ENCODE results near the gene CDH18.

DNA sequence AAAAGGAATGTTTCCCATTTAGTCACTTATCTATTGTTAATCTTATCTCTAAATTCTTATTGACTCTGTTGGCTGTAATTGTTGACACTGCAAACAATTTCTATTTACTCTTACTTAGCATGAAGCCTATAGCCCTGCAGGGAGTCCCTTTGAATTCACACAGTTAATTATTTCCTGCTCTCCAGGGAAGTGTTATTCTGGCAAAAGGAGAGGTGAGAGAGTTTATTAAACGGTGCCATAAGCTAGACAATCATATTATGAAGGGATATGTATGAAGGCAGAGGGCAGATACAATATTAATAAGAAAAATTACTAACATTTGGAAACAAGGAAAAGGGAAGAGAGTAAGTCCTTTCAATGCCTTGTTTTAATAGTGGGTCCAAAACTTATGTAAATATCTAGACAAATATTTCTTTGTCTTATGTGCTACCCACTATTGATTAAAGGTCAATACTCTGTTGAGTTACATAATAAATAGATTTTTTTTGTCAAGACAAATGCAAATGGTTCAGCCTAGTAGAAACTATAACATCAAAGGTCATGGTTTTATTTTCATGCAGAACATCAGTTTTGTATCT lies 107.1 kb downstream of the CDH18 start:
- TF ChIP-seq, protein P1, sequence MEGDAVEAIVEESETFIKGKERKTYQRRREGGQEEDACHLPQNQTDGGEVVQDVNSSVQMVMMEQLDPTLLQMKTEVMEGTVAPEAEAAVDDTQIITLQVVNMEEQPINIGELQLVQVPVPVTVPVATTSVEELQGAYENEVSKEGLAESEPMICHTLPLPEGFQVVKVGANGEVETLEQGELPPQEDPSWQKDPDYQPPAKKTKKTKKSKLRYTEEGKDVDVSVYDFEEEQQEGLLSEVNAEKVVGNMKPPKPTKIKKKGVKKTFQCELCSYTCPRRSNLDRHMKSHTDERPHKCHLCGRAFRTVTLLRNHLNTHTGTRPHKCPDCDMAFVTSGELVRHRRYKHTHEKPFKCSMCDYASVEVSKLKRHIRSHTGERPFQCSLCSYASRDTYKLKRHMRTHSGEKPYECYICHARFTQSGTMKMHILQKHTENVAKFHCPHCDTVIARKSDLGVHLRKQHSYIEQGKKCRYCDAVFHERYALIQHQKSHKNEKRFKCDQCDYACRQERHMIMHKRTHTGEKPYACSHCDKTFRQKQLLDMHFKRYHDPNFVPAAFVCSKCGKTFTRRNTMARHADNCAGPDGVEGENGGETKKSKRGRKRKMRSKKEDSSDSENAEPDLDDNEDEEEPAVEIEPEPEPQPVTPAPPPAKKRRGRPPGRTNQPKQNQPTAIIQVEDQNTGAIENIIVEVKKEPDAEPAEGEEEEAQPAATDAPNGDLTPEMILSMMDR (conservative IDR thresholded peaks at IDR 0.05; ENCODE audit: low read length): no peak
- TF ChIP-seq EZH2phosphoT487 (IDR thresholded peaks at IDR 0.05; ENCODE audit: borderline replicate concordance): no peak
